D721Med (cell line): ENCODE measurements around the gene SPAG5.

ENCODE experiments used
- DNase-seq: peaks from one replicate; pipeline ENCODE4 v3.0.0; 2011; ENCODE audit warnings: low spot score; ENCODE audit not compliant: insufficient read length
- FAIRE-seq: peaks from 2 replicates; lab custom pipeline; 2011; peaks lifted over from hg19 to GRCh38; lab: Jason Lieb, UNC
- TF ChIP-seq, protein P1 (sequence below): IDR thresholded peaks from 2 replicates; pipeline ENCODE4 v1.5.1; 2012; ENCODE audit warnings: mild to moderate bottlenecking, control low read depth; ENCODE audit not compliant: insufficient read depth; ENCODE audit errors: missing control alignments

Gene SPAG5, protein sequence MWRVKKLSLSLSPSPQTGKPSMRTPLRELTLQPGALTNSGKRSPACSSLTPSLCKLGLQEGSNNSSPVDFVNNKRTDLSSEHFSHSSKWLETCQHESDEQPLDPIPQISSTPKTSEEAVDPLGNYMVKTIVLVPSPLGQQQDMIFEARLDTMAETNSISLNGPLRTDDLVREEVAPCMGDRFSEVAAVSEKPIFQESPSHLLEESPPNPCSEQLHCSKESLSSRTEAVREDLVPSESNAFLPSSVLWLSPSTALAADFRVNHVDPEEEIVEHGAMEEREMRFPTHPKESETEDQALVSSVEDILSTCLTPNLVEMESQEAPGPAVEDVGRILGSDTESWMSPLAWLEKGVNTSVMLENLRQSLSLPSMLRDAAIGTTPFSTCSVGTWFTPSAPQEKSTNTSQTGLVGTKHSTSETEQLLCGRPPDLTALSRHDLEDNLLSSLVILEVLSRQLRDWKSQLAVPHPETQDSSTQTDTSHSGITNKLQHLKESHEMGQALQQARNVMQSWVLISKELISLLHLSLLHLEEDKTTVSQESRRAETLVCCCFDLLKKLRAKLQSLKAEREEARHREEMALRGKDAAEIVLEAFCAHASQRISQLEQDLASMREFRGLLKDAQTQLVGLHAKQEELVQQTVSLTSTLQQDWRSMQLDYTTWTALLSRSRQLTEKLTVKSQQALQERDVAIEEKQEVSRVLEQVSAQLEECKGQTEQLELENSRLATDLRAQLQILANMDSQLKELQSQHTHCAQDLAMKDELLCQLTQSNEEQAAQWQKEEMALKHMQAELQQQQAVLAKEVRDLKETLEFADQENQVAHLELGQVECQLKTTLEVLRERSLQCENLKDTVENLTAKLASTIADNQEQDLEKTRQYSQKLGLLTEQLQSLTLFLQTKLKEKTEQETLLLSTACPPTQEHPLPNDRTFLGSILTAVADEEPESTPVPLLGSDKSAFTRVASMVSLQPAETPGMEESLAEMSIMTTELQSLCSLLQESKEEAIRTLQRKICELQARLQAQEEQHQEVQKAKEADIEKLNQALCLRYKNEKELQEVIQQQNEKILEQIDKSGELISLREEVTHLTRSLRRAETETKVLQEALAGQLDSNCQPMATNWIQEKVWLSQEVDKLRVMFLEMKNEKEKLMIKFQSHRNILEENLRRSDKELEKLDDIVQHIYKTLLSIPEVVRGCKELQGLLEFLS

GRCh38 chr17:28598799-28599310 lies at the start of gene SPAG5:
TSS of gene SPAG5 (minus strand) at chr17:28599025. CDS start at chr17:28598946, 79 bp downstream.
- FAIRE-seq (no peak), DNase-seq (peak; percentile 93)
- TF ChIP-seq, protein P1, sequence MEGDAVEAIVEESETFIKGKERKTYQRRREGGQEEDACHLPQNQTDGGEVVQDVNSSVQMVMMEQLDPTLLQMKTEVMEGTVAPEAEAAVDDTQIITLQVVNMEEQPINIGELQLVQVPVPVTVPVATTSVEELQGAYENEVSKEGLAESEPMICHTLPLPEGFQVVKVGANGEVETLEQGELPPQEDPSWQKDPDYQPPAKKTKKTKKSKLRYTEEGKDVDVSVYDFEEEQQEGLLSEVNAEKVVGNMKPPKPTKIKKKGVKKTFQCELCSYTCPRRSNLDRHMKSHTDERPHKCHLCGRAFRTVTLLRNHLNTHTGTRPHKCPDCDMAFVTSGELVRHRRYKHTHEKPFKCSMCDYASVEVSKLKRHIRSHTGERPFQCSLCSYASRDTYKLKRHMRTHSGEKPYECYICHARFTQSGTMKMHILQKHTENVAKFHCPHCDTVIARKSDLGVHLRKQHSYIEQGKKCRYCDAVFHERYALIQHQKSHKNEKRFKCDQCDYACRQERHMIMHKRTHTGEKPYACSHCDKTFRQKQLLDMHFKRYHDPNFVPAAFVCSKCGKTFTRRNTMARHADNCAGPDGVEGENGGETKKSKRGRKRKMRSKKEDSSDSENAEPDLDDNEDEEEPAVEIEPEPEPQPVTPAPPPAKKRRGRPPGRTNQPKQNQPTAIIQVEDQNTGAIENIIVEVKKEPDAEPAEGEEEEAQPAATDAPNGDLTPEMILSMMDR = no peak

DNA sequence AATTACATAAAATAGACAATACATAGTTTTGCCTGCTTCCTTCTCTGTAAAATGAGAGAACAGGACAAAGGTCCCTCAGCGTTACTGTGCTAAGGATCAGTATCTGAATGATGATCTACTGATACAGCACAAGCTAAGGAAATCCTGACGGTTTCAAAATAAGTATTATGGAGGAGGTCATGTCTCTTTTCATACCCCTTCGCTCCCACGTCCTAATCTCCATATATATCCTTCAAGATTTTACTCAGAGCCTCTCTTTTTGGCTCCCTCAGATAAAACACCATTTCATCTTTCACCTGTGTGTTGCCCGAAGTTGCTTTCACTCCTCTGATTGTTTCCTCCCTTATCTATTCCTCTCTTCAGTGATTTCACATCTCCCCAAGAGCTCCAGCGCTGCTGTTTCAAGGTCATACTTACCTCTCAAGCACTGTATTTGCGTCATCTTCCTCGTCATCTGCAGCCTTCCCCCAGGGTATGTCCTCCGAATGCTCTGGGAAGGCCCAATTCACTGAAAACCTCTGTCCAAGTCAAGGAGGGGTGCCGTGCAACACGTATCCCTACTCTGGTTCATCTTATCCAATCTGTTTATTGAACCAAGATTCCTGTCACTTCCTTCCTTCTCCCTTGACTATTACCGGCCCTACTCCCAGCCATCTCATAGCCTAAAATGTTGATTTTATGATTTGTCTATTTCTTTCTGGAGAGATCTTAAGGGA lies 47.4 kb upstream of the SPAG5 start:
- FAIRE-seq = no peak

GRCh38 chr17:28645576-28645939 lies 46.7 kb upstream of the SPAG5 start:
- no peak for FAIRE-seq
- TF ChIP-seq, protein P1 = no peak
- no peak for DNase-seq

More for the DNA sequence above, 47.4 kb upstream of the SPAG5 start:
- TF ChIP-seq, protein P1 = no peak
- DNase-seq = no peak

DNA sequence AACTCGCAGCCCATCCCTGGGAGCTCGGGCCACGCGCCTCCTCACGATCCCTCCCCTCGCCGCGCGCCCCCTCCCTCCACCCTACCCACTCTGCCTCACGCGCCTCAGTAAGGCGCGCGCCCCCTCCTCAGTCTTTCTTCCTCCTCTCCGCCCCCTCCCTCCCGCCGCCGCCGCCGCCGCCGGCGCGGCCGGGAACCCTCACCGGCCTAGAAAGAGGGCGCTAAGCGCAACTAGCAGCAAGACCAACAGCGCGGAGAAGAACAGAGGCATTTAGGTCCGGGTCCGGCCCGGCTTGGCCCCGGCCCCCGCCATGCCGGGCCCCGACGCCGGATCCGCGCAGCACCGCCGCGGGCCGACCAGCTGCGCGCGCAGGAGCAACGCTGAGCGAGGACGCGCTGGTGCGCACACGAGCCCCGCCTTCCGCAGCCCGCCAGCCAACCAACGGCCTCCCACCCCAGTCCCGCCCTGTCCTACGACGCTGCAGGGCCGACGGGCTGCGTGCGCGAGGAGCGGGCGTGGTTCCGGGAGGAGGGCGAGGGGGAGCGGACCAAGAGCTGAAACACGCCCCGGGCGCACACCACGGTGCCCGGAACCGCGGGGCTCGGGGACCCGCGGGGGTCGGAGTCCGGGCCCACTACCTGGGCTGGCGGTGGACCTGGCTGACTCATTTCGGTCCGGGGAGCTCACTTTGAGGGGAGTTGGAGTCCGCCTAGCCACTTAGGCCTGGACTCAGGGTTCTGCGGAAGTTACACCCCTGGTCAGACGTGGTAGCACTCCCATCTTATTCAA lies 46.2 kb upstream of the SPAG5 start, which contains the start of gene BLTP2:
Gene BLTP2, minus strand, starts transcription at position 372 of the 789 bp plus-strand sequence. Its CDS starts 102 bp downstream, at position 270.
- FAIRE-seq (no peak), DNase-seq (peak; percentile 90)
- TF ChIP-seq, protein P1 = no peak

- FAIRE-seq (no peak), DNase-seq (peak; percentile 40)
- TF ChIP-seq, protein P1 = peak; percentile 22
Measured at GRCh38 chr17:28643983-28644786, 45.4 kb upstream of the SPAG5 start.
